GM19438 (cell line): Measurements from ENCODE around the gene OR5AK2.
"Not testable (repeated sequence)": the region's sequence is repeated elsewhere in the genome, so short reads cannot be mapped to it uniquely, and the experiment has no call there.

Experiments
- ATAC-seq: cut with Tn5 transposase; IDR thresholded peaks from one replicate; pipeline ENCODE4 v1.9.1; 2021; ENCODE audit warnings: low read depth; ENCODE audit not compliant: unreplicated experiment

OR5AK2 gene, protein sequence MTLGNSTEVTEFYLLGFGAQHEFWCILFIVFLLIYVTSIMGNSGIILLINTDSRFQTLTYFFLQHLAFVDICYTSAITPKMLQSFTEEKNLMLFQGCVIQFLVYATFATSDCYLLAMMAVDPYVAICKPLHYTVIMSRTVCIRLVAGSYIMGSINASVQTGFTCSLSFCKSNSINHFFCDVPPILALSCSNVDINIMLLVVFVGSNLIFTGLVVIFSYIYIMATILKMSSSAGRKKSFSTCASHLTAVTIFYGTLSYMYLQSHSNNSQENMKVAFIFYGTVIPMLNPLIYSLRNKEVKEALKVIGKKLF

GRCh38 chr11:56988614-56989013, at the start of gene OR5AK2:
Gene OR5AK2 (plus strand): TSS chr11:56988914. CDS start chr11:56988914, 0 bp downstream.
- no peak for ATAC-seq

- ATAC-seq = not testable (repeated sequence)
Observed at GRCh38 chr11:56945526-56945925, 43.2 kb upstream of the OR5AK2 start.

DNA sequence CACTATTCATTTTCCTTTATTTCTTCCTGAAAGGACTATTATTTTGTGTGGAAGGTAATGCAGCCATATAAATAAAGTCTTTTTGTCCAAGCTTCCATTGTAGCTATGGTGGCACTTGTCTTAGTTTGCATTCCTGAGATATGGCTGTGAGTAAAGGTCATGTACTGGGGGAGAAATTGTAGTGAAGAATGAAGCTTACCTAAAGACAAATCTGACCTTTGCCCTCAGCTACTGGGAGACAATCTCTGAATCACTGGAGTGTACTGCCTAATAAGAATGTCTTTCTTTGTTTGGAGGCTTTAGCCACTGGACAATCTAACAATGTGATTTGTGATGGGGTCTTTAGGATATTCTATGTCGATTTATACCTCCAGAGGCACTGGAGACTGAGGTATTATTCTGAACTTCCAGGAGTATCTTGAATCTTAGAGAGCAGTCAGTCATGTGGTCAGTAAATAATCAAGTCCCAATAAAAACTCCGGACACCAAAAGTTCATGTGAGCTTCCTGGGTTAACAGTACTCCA, 39.7 kb upstream of the OR5AK2 start:
- no peak for ATAC-seq

DNA sequence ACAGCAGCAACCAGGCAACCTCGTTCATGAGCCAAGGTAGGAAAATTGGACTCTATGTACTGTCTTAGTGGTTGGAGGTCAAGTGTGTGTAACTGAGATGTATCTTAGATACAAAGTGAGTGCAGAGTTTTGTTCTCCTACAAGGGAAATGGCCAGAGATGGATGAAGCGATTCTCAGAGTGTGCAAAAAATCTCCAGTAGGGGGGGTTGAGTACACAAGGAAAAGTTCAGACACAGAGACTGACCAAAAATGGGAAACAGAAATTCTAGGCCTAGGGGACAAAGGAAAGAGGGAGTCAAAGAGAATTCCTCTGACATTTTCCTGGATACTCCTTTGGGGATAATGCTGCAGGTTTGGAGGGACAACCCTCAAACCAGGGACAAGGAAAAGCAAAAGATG, 38.2 kb upstream of the OR5AK2 start:
- ATAC-seq = no peak

- not testable (repeated sequence) for ATAC-seq
Observed at GRCh38 chr11:56953907-56954306, 34.8 kb upstream of the OR5AK2 start.

GRCh38 chr11:56961609-56962008, 27.1 kb upstream of the OR5AK2 start:
- no peak for ATAC-seq

GRCh38 chr11:56967726-56968125, 21.0 kb upstream of the OR5AK2 start:
- no peak for ATAC-seq

DNA sequence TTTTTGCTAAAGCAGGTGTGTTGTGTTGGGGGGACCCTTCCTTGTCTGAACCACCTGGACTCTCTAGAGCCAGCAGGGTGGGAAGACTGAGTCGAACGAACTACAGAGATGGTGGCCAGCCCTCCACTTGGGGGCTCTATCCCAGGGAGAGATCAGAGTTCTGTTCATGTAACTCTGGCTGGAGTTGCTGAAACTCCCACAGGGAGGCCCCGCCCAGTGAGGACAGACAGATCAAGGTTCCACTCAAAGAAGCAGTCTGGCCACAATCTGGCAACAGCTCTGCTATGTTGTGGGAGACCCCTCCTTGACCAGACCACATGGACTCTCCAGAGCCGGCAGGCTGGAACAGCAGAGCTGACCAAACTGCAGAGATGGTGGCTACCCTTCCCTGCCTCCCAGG, 20.2 kb upstream of the OR5AK2 start:
- ATAC-seq = no peak

DNA sequence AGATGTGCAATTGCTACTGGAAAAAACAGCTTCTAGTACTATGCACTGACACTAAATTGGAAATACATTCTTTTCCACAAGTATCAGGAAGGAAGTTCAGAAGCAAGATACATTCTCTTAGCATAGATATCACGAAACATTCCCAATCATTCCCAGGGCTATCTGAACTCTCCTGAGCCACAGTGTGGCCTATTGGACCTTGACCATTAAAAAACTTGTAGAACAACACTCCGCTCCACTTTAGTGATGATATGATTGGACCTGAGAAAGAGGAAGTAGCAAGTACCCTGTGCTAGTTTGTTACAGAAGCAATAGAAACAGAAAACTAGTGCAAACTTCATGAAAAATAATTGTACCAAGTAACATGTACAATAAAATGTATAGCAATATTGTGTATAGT, 11.4 kb upstream of the OR5AK2 start:
- no peak for ATAC-seq

DNA sequence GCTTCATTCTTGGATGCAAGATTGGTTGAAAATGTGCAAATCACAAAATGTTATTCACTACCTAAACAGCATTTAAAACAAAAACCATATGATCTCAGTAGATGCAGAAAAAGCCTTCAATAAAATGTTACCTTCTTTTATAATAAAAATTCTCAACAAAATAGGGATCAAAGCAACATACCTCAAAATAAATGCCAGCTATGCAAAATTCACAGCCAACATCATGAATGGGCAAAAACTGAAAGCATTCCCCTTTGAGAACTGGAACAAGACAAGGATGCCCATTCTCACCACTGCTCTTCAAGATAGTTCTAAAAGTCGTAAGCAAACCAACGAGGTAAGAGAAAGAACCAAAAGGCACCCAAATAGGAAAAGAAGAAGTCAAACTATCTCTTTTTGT, 2.0 kb downstream of the OR5AK2 start:
- no peak for ATAC-seq

GRCh38 chr11:56994532-56994931, 5.8 kb downstream of the OR5AK2 start:
- ATAC-seq = no peak

GRCh38 chr11:57001674-57002401, 13.1 kb downstream of the OR5AK2 start:
- no peak for ATAC-seq

GRCh38 chr11:57008373-57008772, 19.7 kb downstream of the OR5AK2 start:
- ATAC-seq = no peak

- ATAC-seq = no peak
Observed at GRCh38 chr11:57015679-57016078, 27.0 kb downstream of the OR5AK2 start.

- ATAC-seq = no peak
Observed at GRCh38 chr11:57031556-57031955, 42.8 kb downstream of the OR5AK2 start.
